Smooth muscle cell (in vitro differentiated cells): Measurements from ENCODE around the gene LPAR4. TPM values are rescaled to one million over a fixed set of nuclear protein-coding genes. Genes with fewer than 3 reads are reported as not detected.

Experiments used
- DNase-seq: peaks from one replicate; lab custom pipeline; 2025; ENCODE audit not compliant: unreplicated experiment; lab: John Stamatoyannopoulos, UW
- H2AFZ ChIP-seq: fragments of 200-600 bp; sonication (generic); 2 replicates; pipeline ENCODE4 v1.6.0; 2016; ENCODE audit warnings: antibody characterized with exemption, low read depth, mild to moderate bottlenecking
- H3F3A ChIP-seq: fragments of 200-600 bp; sonication (generic); 2 replicates; pipeline ENCODE4 v1.6.0; 2017; ENCODE audit warnings: antibody characterized with exemption, low read depth
- H3K27ac ChIP-seq: fragments of 200-600 bp; sonication (generic); 2 replicates; pipeline ENCODE4 v1.5.1; 2016; ENCODE audit warnings: low read depth, mild to moderate bottlenecking
- H3K27me3 ChIP-seq: fragments of 200-600 bp; sonication (generic); 2 replicates; pipeline ENCODE4 v1.6.1; 2016; ENCODE audit warnings: low read depth, mild to moderate bottlenecking
- H3K36me3 ChIP-seq: fragments of 200-600 bp; sonication (generic); 2 replicates; pipeline ENCODE4 v1.5.1; 2016; ENCODE audit warnings: low read depth
- H3K4me1 ChIP-seq: fragments of 200-600 bp; sonication (generic); 2 replicates; pipeline ENCODE4 v1.5.1; 2016; ENCODE audit warnings: low read depth
- H3K4me2 ChIP-seq: fragments of 200-600 bp; sonication (generic); 2 replicates; pipeline ENCODE4 v1.6.0; 2016; ENCODE audit warnings: mild to moderate bottlenecking
- H3K4me3 ChIP-seq: fragments of 200-600 bp; sonication (generic); 2 replicates; pipeline ENCODE4 v1.5.1; 2016; ENCODE audit warnings: mild to moderate bottlenecking
- H3K79me2 ChIP-seq: fragments of 200-600 bp; sonication (generic); 2 replicates; pipeline ENCODE4 v1.6.0; 2016; ENCODE audit warnings: low read depth, mild to moderate bottlenecking
- H3K9ac ChIP-seq: fragments of 200-600 bp; sonication (generic); 2 replicates; pipeline ENCODE4 v1.6.0; 2016; ENCODE audit warnings: low read depth
- H3K9me3 ChIP-seq: fragments of 200-600 bp; sonication (generic); replicated peaks from 2 replicates; pipeline ENCODE4 v1.5.1; 2016; ENCODE audit warnings: low read depth
- H4K20me1 ChIP-seq: fragments of 200-600 bp; sonication (generic); 2 replicates; pipeline ENCODE4 v1.6.0; 2016; ENCODE audit warnings: low read depth
- WGBS: methylation state at CpG from one replicate; pipeline ENCODE4 v1.1.7; 2016; ENCODE audit warnings: low lambda C conversion rate; 5-methylcytosine and 5-hydroxymethylcytosine counted together
- polyA plus RNA-seq: library from polyadenylated mRNA; unstranded; fragments of >200 nt; fragmentation: Nextera tagmentation; extraction: Ambion mirVana; gene quantifications from 2 replicates; pipeline ENCODE4 v1.2.1, GENCODE V29; 2016
- total RNA-seq: library from RNA; depleted of rRNA; stranded (reverse); fragments of >200 nt; gene quantifications from 2 replicates; pipeline ENCODE4 v1.2.3, GENCODE V29; 2014
- TF ChIP-seq, protein P1 (sequence below): fragments of 200-600 bp; sonication (generic); IDR thresholded peaks from 2 replicates; pipeline ENCODE4 v1.5.1; 2017; ENCODE audit warnings: borderline replicate concordance, mild to moderate bottlenecking, antibody characterized with exemption; ENCODE audit not compliant: insufficient read depth, poor library complexity, severe bottlenecking

The LPAR4 gene
- total and polyA plus RNA-seq, 2 experiments from 2014 or later: 0.72 to 1.2 TPM

DNA sequence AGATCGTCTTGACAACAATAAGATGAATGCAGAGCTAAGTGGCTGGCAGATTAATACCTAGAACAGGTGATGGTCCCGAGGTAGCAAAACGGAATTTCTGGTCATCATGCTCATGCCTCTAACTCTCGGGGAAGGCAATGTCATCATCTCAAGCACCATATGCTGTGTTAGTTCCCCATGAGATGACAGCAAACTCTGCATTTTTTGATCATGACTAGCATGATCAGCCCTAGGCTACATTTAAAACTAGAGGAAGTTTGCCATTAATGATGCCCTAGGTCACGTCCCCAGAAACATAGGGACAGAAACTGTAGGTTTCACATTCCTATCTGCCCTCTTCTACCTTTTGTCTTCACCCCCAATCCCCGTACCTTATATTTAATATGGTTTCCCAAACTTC, 11.6 kb downstream of the LPAR4 start:
- no peak for DNase-seq
- 69% methylated on average over 6 of the region's 6 CpGs for WGBS
- no peak overlapping the region for H3K4me2 ChIP-seq
- H3K27me3 ChIP-seq: no peaks in the 10 kb centered on the region
- no peak overlapping the region for H2AFZ ChIP-seq
- H3K79me2 ChIP-seq: no peaks in the 10 kb centered on the region
- no peaks in the 10 kb centered on the region for H4K20me1 ChIP-seq
- H3K4me1 ChIP-seq: no peaks in the 10 kb centered on the region
- no peak overlapping the region for H3K27ac ChIP-seq
- TF ChIP-seq, protein P1, sequence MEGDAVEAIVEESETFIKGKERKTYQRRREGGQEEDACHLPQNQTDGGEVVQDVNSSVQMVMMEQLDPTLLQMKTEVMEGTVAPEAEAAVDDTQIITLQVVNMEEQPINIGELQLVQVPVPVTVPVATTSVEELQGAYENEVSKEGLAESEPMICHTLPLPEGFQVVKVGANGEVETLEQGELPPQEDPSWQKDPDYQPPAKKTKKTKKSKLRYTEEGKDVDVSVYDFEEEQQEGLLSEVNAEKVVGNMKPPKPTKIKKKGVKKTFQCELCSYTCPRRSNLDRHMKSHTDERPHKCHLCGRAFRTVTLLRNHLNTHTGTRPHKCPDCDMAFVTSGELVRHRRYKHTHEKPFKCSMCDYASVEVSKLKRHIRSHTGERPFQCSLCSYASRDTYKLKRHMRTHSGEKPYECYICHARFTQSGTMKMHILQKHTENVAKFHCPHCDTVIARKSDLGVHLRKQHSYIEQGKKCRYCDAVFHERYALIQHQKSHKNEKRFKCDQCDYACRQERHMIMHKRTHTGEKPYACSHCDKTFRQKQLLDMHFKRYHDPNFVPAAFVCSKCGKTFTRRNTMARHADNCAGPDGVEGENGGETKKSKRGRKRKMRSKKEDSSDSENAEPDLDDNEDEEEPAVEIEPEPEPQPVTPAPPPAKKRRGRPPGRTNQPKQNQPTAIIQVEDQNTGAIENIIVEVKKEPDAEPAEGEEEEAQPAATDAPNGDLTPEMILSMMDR: no peak
- no peaks in the 10 kb centered on the region for H3K36me3 ChIP-seq
- no peak overlapping the region for H3K4me3 ChIP-seq
- no peaks in the 10 kb centered on the region for H3F3A ChIP-seq
- no peaks in the 10 kb centered on the region for H3K9me3 ChIP-seq
- no peak overlapping the region for H3K9ac ChIP-seq

DNA sequence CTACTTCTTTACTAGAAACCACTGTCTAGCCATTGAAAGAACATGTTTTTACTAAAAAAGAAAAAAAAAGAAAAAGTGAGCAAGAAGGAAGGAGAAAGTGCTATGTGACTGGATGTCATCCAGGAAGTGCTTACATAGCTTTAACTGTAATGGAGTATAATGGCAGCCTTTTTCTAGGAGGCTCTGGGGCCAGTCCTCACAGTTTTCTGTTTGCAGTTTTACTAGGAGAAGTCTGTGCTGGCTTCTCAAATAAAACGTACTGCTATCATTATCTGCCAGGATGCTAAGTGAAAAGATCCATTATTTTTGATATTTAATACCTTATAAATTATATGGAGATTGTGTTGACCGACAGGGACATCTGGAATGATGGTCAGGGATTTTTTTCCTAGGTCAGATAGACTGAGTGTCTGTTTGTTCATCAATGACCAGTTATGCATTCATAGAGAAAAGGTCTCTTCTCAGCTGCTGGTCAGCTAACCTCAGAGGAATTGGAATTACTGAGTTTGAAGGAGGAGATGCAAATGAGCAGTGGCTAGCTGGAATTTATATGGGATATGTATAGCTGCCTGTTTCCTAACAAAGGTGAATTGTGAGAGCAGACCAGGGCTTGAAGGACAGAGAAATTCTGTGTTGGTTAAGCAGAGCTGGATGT, 21.7 kb downstream of the LPAR4 start:
- no peak overlapping the region for H2AFZ ChIP-seq
- H3K4me2 ChIP-seq: no peak overlapping the region
- H3K27ac ChIP-seq: no peak overlapping the region
- peaks cover 11% of the 10 kb centered on the region for H3K4me1 ChIP-seq
- no peaks in the 10 kb centered on the region for H3K27me3 ChIP-seq
- DNase-seq: no peak
- no peaks in the 10 kb centered on the region for H4K20me1 ChIP-seq
- no peaks in the 10 kb centered on the region for H3K79me2 ChIP-seq
- no peaks in the 10 kb centered on the region for H3K9me3 ChIP-seq
- WGBS: 48% methylated on average over 2 of the region's 2 CpGs
- TF ChIP-seq, protein P1: no peak
- H3K4me3 ChIP-seq: no peak overlapping the region
- no peaks in the 10 kb centered on the region for H3K36me3 ChIP-seq
- no peaks in the 10 kb centered on the region for H3F3A ChIP-seq
- H3K9ac ChIP-seq: no peak overlapping the region

DNA sequence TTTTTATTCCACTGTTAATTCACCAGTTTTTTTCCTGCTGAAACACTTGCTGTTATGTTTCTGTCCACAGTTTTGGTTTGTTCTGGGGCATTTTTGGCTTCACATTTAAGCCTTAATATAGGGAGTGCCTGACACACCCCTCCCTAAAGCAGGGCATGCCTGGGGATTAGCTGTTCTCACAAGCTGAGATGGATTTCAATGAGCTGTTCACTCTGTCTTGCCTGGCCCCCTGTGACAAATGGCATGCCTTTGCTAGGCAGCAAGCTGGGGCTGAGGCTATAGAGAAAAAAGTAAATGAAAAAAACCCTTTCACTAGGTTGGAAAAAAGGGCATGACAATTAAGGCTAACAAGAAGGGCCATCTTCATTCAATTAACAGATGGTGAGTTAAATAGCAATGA, 22.4 kb downstream of the LPAR4 start:
- TF ChIP-seq, protein P1: no peak
- Histone ChIP-seq H3K4me3 (no peak overlapping the region), H3K36me3 (no peaks in the 10 kb centered on the region), H3F3A (no peaks in the 10 kb centered on the region), H3K4me1 (peaks cover 11% of the 10 kb centered on the region), H3K9ac (no peak overlapping the region), H3K27ac (no peak overlapping the region), H3K4me2 (no peak overlapping the region), H3K9me3 (no peaks in the 10 kb centered on the region), H3K79me2 (no peaks in the 10 kb centered on the region), H2AFZ (no peak overlapping the region), H4K20me1 (no peaks in the 10 kb centered on the region), H3K27me3 (no peaks in the 10 kb centered on the region)
- DNase-seq: no peak

DNA sequence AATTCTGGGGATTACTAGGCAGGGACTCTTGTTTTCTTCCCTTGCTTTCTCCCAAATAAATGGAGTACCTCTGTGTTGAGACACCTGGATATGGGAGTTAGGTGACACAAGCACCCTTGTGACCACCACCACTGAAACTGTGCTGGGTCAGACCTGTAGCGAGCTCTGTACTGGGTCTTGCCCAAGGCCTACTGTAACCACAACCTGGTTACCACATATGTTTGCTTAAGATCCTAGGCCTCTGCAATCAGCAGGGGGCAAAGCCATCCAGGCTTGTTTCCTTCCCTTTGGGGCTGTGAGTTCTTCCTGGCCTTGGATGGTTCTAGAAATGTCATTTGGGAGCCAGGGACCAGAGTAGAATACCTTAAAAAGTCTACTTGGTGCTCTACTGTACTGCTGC, 49.4 kb downstream of the LPAR4 start:
- Histone ChIP-seq H3K4me3 (no peak overlapping the region), H3K27me3 (no peaks in the 10 kb centered on the region), H3F3A (no peaks in the 10 kb centered on the region), H3K36me3 (no peaks in the 10 kb centered on the region), H3K4me1 (no peaks in the 10 kb centered on the region), H3K27ac (no peak overlapping the region), H3K9ac (no peak overlapping the region), H2AFZ (no peak overlapping the region), H3K79me2 (no peaks in the 10 kb centered on the region), H3K9me3 (no peaks in the 10 kb centered on the region), H4K20me1 (no peaks in the 10 kb centered on the region), H3K4me2 (no peak overlapping the region)
- WGBS: 94% methylated on average over 1 of the region's 1 CpG
- TF ChIP-seq, protein P1: no peak
- no peak for DNase-seq
